Hindlimb muscle (tissue), 1 donor: ENCODE measurements around the gene NPR1. TPM values are rescaled to one million over a fixed set of nuclear protein-coding genes. Genes with fewer than 3 reads are reported as not detected.

ENCODE experiments used
- DNase-seq: peaks from one replicate; pipeline ENCODE4 v3.0.0-alpha.2; 2013
- polyA plus RNA-seq: library from polyadenylated mRNA; unstranded; fragments of 120-200 nt; gene quantifications from one replicate; pipeline ENCODE4 v1.2.1, GENCODE V29; 2013; ENCODE audit not compliant: insufficient read length

Gene NPR1
- polyA plus RNA-seq, 1 donor: 17.2 TPM

DNA sequence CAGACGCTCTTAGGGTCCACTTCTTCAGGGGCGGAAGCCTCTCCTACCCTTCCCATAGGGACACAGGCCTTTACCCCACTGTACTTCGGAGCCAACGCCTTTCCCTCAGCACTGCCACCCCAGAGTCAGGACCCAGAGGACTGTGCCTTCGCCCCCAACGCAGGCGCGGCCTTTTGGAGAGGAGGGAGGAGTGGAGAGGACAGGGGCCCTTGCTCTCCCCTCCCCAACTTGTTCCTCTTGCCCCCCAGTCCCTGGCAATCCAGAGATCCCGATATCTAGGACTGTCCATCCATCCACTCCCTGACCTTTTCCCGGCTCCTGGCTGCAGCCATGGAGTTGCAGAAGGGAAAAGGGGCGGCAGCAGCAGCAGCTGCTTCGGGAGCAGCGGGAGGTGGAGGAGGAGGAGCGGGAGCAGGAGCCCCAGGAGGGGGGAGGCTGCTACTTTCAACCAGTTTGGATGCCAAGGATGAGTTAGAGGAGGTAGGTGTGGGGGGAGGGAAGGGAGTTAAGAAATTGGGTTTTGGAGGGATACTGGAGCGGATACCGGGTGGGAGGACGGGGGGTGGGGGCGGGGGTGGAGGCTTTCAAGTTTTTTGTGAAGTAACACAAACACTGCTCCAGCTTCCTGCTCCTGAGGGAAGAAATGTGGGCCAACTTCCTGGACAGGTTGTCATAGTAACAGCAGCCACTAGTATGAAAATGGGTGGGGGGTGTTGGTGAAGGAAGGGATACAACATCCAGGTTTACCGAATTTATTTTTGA is 50.0 kb downstream of the NPR1 start:
- DNase-seq: peak; percentile 44

DNA sequence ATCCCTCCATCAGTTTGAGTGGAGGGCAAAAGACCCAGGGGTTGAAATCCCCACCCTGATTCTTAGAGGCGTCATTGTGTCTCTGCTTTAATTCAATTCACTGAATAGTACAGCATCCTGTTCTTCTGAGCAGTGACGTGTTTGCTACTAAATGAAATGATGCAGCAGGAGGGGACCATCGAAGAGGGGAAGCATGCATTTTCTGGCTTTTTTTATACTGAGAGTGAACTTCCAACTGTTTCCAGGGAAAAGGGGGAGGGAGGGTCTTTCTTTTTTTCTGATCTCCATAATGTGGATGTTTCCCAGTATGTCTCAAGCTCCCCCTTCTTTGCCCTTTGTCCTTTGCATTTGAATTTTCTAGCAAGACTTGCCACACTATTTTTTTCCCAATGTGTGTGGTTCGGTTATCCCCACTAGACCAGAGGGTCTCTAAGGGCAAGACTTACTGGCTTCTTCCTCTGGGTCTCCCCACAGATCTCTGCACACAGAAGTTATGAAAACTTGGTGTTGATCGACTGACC is 52.0 kb downstream of the NPR1 start:
- no peak for DNase-seq

DNA sequence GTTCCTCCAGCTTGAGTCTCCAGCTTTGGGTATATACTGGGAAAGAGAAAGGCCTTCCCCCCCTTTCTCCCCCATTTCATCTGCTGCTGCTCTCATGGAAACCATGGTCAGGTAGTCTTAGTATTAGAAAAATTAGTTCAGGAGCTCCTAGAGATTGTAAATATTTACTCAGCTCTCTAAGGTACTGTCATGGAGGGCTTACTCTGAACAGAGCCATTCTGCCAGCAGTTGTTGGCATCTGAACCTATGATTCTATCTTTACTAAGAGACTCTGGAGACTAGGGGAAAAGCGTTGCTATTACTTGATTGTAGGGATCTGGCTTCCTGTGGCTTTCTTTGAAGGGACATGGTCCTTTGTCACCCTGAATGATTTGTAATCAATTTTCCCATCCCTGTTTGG is 55.5 kb downstream of the NPR1 start:
- no peak for DNase-seq

DNA sequence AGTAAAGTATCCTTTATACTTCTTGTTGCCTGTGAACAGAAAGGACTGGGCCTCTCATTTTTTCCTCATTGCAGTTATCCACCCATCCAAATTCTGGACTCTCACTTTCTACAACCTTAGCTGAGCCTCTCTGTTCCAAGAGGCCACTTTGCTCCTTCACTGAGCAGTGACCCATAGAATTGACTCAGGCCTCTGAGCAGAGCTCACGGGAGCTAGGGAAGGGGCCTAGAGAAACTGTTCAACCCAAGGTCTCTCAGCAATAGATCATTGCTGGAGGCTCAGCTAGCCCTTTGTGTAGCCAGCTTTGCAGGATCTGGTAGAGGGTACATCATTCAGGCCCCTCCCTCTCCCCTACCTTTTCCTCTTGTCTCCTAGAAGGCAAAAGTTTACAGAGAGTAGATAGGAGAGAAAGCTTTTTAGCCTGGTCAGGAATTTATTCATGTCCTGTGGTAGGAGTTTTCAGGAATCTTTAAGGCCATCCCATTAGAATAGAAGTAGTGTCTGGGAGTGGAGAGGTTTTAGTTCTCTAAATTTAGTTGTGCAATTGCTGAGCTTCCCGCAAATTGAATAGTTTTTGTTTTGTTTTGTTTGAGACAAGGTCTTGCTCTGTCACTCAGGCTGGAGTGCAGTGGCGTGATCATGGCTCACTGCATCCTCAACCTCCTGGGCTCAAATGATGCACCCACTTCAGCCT is 56.1 kb downstream of the NPR1 start:
- no peak for DNase-seq

DNA sequence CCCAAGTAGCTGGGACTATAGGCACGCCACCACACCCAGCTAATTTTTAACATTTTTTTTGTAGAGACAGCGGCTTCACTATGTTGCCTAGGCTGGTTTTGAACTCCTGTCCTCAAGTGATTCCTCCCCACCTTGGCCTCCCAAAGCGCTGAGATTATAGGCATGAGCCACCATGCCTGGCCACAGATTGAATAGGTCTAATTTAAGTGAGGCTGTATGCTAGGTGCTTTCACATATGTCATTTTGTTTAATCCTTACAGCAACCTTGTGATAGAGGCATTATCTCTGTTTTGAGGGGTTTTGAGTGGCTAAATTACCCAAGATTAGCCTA is 56.6 kb downstream of the NPR1 start:
- no peak for DNase-seq

DNA sequence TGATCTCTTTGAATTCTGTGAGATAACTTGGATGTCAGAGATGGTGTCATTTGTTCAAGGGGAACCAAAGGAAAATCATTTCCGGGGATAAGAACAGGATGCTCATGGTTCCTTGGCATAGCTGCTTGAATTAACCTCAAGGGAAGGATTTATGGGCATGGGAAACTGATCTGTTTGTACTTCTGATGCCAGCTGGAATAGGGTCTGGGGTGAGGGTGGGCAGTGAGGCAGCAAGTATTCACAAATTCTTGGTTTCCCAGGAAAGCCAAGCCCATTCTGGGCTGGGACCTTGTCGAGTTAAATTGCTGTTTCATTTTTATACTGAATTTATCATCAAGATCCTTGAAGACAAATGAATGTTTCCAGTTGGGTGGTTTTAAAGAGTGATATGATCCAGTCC is 63.5 kb downstream of the NPR1 start:
- no peak for DNase-seq

DNA sequence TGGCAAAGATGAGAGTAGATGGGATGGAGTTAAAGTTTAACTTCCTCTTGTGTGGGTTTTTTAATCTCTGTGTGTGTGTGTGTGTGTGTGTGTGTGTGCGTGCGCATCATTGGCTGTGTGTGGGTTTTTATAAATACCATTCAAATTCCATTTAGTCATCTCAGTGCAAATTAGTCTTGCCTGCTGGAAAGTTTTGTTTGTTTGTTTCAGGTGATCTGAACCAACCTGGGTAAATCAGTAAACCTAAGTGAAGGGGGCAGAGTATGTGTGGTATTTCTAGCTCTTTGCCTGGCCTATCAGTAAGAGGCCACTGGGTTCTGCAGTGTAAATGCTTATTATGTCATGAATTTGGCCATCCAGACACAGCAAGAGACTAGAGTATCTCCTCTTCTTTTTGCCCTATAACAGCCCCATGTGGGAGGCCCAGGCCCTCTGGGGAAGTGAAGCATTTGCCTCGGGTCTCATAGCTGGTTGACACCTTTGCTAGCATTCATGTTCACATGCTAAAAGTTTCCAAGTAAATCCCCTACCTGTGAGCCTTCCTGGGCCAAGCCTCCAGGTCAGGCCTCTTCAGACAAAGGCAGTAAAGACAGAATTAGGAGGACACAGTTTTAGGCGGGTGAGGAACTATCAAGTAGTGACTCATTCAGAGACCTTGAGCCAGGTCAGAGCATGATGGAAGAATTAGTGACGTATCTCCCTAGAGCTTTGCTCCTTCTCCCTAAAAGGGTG is 64.1 kb downstream of the NPR1 start:
- DNase-seq: no peak

Other genes with a start within 250 kb of the NPR1 start
- gene S100A7, start 218.0 kb upstream of the NPR1 start, polyA plus RNA-seq: not detected
- gene S100A6, start 142.7 kb upstream of the NPR1 start, polyA plus RNA-seq: 187 TPM
- gene S100A5, start 137.8 kb upstream of the NPR1 start, polyA plus RNA-seq: not detected
- gene S100A4, start 132.9 kb upstream of the NPR1 start, polyA plus RNA-seq: 193 TPM
- 1.2 TPM for gene S100A3, start 129.4 kb upstream of the NPR1 start, polyA plus RNA-seq
- gene S100A2, start 112.8 kb upstream of the NPR1 start, polyA plus RNA-seq: 2.2 TPM
- gene S100A16, start 65.6 kb upstream of the NPR1 start, polyA plus RNA-seq: 54.7 TPM
- 1.1 TPM for gene S100A14, start 62.4 kb upstream of the NPR1 start, polyA plus RNA-seq
- gene S100A13, start 51.2 kb upstream of the NPR1 start, polyA plus RNA-seq: 58.5 TPM
- 11.6 TPM for gene S100A1, start 50.3 kb upstream of the NPR1 start, polyA plus RNA-seq
- gene CHTOP, start 44.6 kb upstream of the NPR1 start, polyA plus RNA-seq: 100 TPM
- gene SNAPIN, start 20.0 kb upstream of the NPR1 start, polyA plus RNA-seq: 54.5 TPM
- gene ILF2, start 7.7 kb upstream of the NPR1 start, polyA plus RNA-seq: 139 TPM
- 45.5 TPM for gene INTS3, start 49.4 kb downstream of the NPR1 start, polyA plus RNA-seq
- 23.7 TPM for gene SLC27A3, start 96.7 kb downstream of the NPR1 start, polyA plus RNA-seq
- 19.6 TPM for gene GATAD2B, start 244.3 kb downstream of the NPR1 start, polyA plus RNA-seq